K562 (cell line): ENCODE measurements around the gene MTG1. TPM values are rescaled to one million over a fixed set of nuclear protein-coding genes. Genes with fewer than 3 reads are reported as not detected.

ENCODE experiments used
- ATAC-seq: fragments of 200-7000 bp; cut with Tn5 transposase; 3 replicates; pipeline ENCODE4 v1.9.1; 2020; ENCODE audit warnings: moderate library complexity
- Bru-seq: library from RNA; stranded (reverse); fragments of 400-500 nt; gene quantifications from one replicate; lab custom pipeline; 2021; lab: Mats Ljungman, UMichigan
- BruChase-seq, 2 experiments: library from RNA; stranded (reverse); fragments of 400-500 nt; gene quantifications; one replicate each; lab custom pipeline; 2021; lab: Mats Ljungman, UMichigan
- BruUV-seq: library from RNA; stranded (reverse); fragments of 400-500 nt; replicated peaks from 2 replicates; lab custom pipeline; 2021; lab: Mats Ljungman, UMichigan
- CTCF ChIA-PET: fragments of 300-600 bp; formaldehyde crosslinking; extraction: SDS; loops from one replicate; lab custom pipeline; 2021; ENCODE audit warnings: low intra/inter-chr PET ratio; lab: Yijun Ruan, JAX
- POLR2A ChIA-PET: fragments of 300-600, 350-650 bp; sonication (Branson Sonifier 250); formaldehyde crosslinking; extraction: SDS; loops from one replicate; lab custom pipeline; 2021; ENCODE audit warnings: antibody characterized with exemption, inconsistent platforms; lab: Yijun Ruan, JAX
- DNase-seq, 4 experiments: peaks; one replicate each; pipeline versions ENCODE4 v3.0.0 to v3.0.0-alpha.2; 2011 to 2018; ENCODE audit warnings: low spot score in 3 of 4, mixed read lengths in 3 of 4; ENCODE audit errors: extremely low read depth in 1 of 4
- FAIRE-seq: peaks from 2 replicates; lab custom pipeline; 2011; peaks lifted over from hg19 to GRCh38; lab: Jason Lieb, UNC
- H2AFZ ChIP-seq: 2 replicates; pipeline ENCODE4 v1.6.0; 2011; ENCODE audit warnings: low read depth, low read length, control low read depth, inconsistent platforms
- H3K27ac ChIP-seq: fragments of 200-600 bp; 3 replicates; pipeline ENCODE4 v1.8.0; 2011; ENCODE audit warnings: low read depth, mild to moderate bottlenecking, control low read depth, inconsistent platforms, low read length, moderate library complexity, mixed read lengths; ENCODE audit errors: extremely low read depth
- H3K27me3 ChIP-seq, 2 experiments: fragments of 300-600 bp in 1 of 2; 2 replicates in 1 of 2; 3 replicates in 1 of 2; pipeline versions ENCODE4 v1.6.0 to v1.8.0; 2011; ENCODE audit warnings: inconsistent platforms in 2 of 2, low read length in 2 of 2, mild to moderate bottlenecking in 1 of 2, mixed read lengths in 1 of 2, moderate library complexity in 1 of 2; ENCODE audit not compliant: control insufficient read depth in 2 of 2, insufficient read depth in 2 of 2
- H3K36me3 ChIP-seq: fragments of 300-600 bp; 3 replicates; pipeline ENCODE4 v1.8.0; 2011; ENCODE audit warnings: mild to moderate bottlenecking, low read length, inconsistent platforms; ENCODE audit not compliant: control insufficient read depth, insufficient read depth
- H3K4me1 ChIP-seq, 2 experiments: fragments of 200-600 bp in 1 of 2; replicated peaks in 1 of 2; 2 replicates in 1 of 2; 3 replicates in 1 of 2; pipeline versions ENCODE4 v1.5.1 to v1.8.0; 2011; ENCODE audit warnings: inconsistent platforms in 2 of 2, low read length in 2 of 2, mild to moderate bottlenecking in 1 of 2, mixed read lengths in 1 of 2, moderate library complexity in 1 of 2; ENCODE audit not compliant: control insufficient read depth in 2 of 2, insufficient read depth in 2 of 2
- H3K4me2 ChIP-seq: 2 replicates; pipeline ENCODE4 v1.6.1; 2011; ENCODE audit warnings: low read length, control low read depth, inconsistent platforms, mixed read lengths; ENCODE audit not compliant: insufficient read depth
- H3K4me3 ChIP-seq: fragments of 200-600 bp; sonication (generic), shearing (Covaris generic); 2 replicates; pipeline ENCODE4 v1.5.1; 2016; ENCODE audit warnings: control low read depth, inconsistent platforms
- H3K79me2 ChIP-seq: fragments of 200-600 bp; 3 replicates; pipeline ENCODE4 v1.8.0; 2011; ENCODE audit warnings: low read length, inconsistent platforms; ENCODE audit not compliant: control insufficient read depth, insufficient read depth
- H3K9ac ChIP-seq, 2 experiments: 2 replicates each; pipeline versions ENCODE4 v1.6.0 to v1.6.1; 2011; ENCODE audit warnings: low read depth in 2 of 2, low read length in 2 of 2, control low read depth in 1 of 2, inconsistent platforms in 1 of 2, mild to moderate bottlenecking in 1 of 2, mixed read lengths in 1 of 2; ENCODE audit not compliant: insufficient read depth in 1 of 2
- H3K9me1 ChIP-seq: one replicate; pipeline ENCODE4 v1.6.0; 2011; ENCODE audit warnings: inconsistent platforms, mild to moderate bottlenecking, low read length, moderate library complexity; ENCODE audit not compliant: control insufficient read depth, insufficient read depth
- H3K9me3 ChIP-seq: replicated peaks from 2 replicates; pipeline ENCODE4 v1.5.1; 2011; ENCODE audit warnings: low read depth, low read length, inconsistent platforms; ENCODE audit not compliant: control insufficient read depth, insufficient read depth
- H4K20me1 ChIP-seq: replicated peaks from 2 replicates; pipeline ENCODE4 v1.6.1; 2011; ENCODE audit warnings: low read length, inconsistent platforms, mixed read lengths; ENCODE audit not compliant: control insufficient read depth, insufficient read depth
- DMBX1 ChIP-seq: fragments of 250-450 bp; sonication (Bioruptor Pico); IDR thresholded peaks from 2 replicates; pipeline ENCODE4 v1.8.0; 2022; ENCODE audit warnings: inconsistent platforms, mild to moderate bottlenecking, moderate library complexity, borderline replicate concordance
- E2F3 ChIP-seq: fragments of 250-450 bp; sonication (Bioruptor Pico); IDR thresholded peaks from 2 replicates; pipeline ENCODE4 v1.4.0; 2020; ENCODE audit warnings: mild to moderate bottlenecking
- MTA1 ChIP-seq: fragments of 450-650 bp; IDR thresholded peaks from 2 replicates; pipeline ENCODE4 v1.6.1; 2017; ENCODE audit warnings: borderline replicate concordance
- NR2C1 ChIP-seq, 2 experiments: fragments of 450-650 bp; IDR thresholded peaks; 2 replicates each; pipeline ENCODE4 v1.6.1; 2017; ENCODE audit warnings: mild to moderate bottlenecking in 2 of 2, antibody characterized with exemption in 1 of 2, inconsistent platforms in 1 of 2, missing compliant biosample characterization in 1 of 2, missing genetic modification characterization in 1 of 2
- SMC3 ChIP-seq: conservative IDR thresholded peaks from 2 replicates; pipeline ENCODE4 v1.6.1; 2011; ENCODE audit warnings: low read depth, low read length, improper control_type of control experiment; ENCODE audit not compliant: insufficient read depth
- TBP ChIP-seq: optimal IDR thresholded peaks from 2 replicates; pipeline ENCODE3; 2011; ENCODE audit warnings: low read depth, low read length, improper control_type of control experiment
- TEAD1 ChIP-seq, 2 experiments: fragments of 450-650 bp in 1 of 2; sonication (generic) in 1 of 2; formaldehyde crosslinking; IDR thresholded peaks; 2 replicates each; pipeline versions ENCODE4 v1.4.0 to v1.8.0; 2020 to 2022; ENCODE audit warnings: mild to moderate bottlenecking in 2 of 2, missing genetic modification reagents in 1 of 2
- ZNF586 ChIP-seq: fragments of 450-650 bp; formaldehyde crosslinking; conservative IDR thresholded peaks from 2 replicates; pipeline ENCODE4 v1.4.0; 2020; ENCODE audit warnings: mild to moderate bottlenecking, moderate library complexity
- WGBS: fragments of 100-300 bp; shearing (Covaris generic); methylation state at CpG from one replicate; pipeline ENCODE4 v1.1.6; 2016; ENCODE audit warnings: low coverage, mixed read lengths; ENCODE audit not compliant: insufficient coverage; ENCODE audit errors: missing lambda C conversion rate; 5-methylcytosine and 5-hydroxymethylcytosine counted together
- in situ Hi-C: fragments of 300-500 bp; cut with MboI; formaldehyde crosslinking; loops from 4 replicates; pipeline ENCODE4 v1.15.0; 2018; ENCODE audit warnings: inconsistent platforms, mixed read lengths
- intact Hi-C: fragments of 100-400 bp; cut with micrococcal nuclease; formaldehyde crosslinking; loops from 2 replicates; pipeline ENCODE4 v1.14.2; 2022
- long read RNA-seq, 3 experiments: library from polyadenylated mRNA in 2 of 3; library from RNA in 1 of 3; unstranded in 2 of 3; stranded (forward) in 1 of 3; transcript quantifications; one replicate each; pipeline ENCODE4 v2.0.0, GENCODE V29; 2019 to 2022
- polyA minus RNA-seq, 3 experiments: library from RNA; depleted of rRNA, polyadenylated mRNA; stranded (reverse); fragments of >200 nt; gene quantifications; 2 replicates each; pipeline ENCODE4 v1.2.3, GENCODE V29; 2011
- polyA plus RNA-seq, 8 experiments: library from polyadenylated mRNA; depleted of rRNA in 4 of 8; stranded (reverse) in 5 of 8; unstranded in 3 of 8; fragments of >200 nt; fragmentation: Nextera tagmentation in 2 of 8; fragmentation: Illumina TruSeq in 1 of 8; extraction: Ambion mirVana in 2 of 8; extraction: Trizol in 1 of 8; gene quantifications; 2 replicates each; pipeline versions ENCODE4 v1.2.1 to v1.2.3, GENCODE V29; 2011 to 2014; ENCODE audit warnings: inconsistent platforms in 1 of 8, missing spikeins in 1 of 8
- total RNA-seq, 7 experiments: library from RNA; depleted of rRNA in 6 of 7; stranded (reverse); fragments of >200 nt in 6 of 7; fragmentation: Illumina TruSeq in 2 of 7; extraction: Trizol in 2 of 7; gene quantifications; 2 replicates each; pipeline versions ENCODE4 v1.2.1 to v1.2.3, GENCODE V29; 2011 to 2021; ENCODE audit warnings: low replicate concordance in 1 of 7
- TF ChIP-seq, protein P1 (sequence below): sonication (generic); formaldehyde crosslinking; IDR thresholded peaks from 2 replicates; pipeline ENCODE4 v1.8.1; 2023; ENCODE audit warnings: mild to moderate bottlenecking, missing genetic modification reagents, moderate library complexity
- TF ChIP-seq, protein P2 (sequence below): fragments of 250-450 bp; sonication (Bioruptor Pico); IDR thresholded peaks from 2 replicates; pipeline ENCODE4 v1.5.0; 2020; ENCODE audit warnings: mild to moderate bottlenecking

Gene MTG1, protein sequence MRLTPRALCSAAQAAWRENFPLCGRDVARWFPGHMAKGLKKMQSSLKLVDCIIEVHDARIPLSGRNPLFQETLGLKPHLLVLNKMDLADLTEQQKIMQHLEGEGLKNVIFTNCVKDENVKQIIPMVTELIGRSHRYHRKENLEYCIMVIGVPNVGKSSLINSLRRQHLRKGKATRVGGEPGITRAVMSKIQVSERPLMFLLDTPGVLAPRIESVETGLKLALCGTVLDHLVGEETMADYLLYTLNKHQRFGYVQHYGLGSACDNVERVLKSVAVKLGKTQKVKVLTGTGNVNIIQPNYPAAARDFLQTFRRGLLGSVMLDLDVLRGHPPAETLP
- total RNA-seq (2011; cell fraction: chromatin; rRNA removed; ENCODE audit: low replicate concordance): 121 and 197 TPM in 2 replicates
- total RNA-seq (2011; cell fraction: nucleolus; rRNA removed): 101 and 119 TPM in 2 replicates
- 85.3 and 89.5 TPM in 2 replicates for total RNA-seq (2011; cell fraction: nucleoplasm; rRNA removed)
- 11.6 and 16.9 TPM in 2 replicates for total RNA-seq (2014; rRNA removed)
- 10.1 and 13.8 TPM in 2 replicates for total RNA-seq (2014; rRNA removed; fragmentation: Illumina TruSeq; extraction: Trizol)
- 13.8 and 15.4 TPM in 2 replicates for total RNA-seq (2015; rRNA removed; fragmentation: Illumina TruSeq; extraction: Trizol)
- total RNA-seq (2021): 18.1 and 18.2 TPM in 2 replicates
- 24.1 and 27.1 TPM in 2 replicates for polyA plus RNA-seq (2011; rRNA removed)
- polyA plus RNA-seq (2011; cell fraction: cytosol; rRNA removed): 17.9 and 25.1 TPM in 2 replicates
- polyA plus RNA-seq (2011; cell fraction: nucleus; rRNA removed): 72.9 and 146 TPM in 2 replicates
- 16.4 and 17.9 TPM in 2 replicates for polyA plus RNA-seq (2012)
- polyA plus RNA-seq (2014; fragmentation: Illumina TruSeq; extraction: Trizol): 19.5 and 22.1 TPM in 2 replicates
- polyA plus RNA-seq (2014; fragmentation: Nextera tagmentation; extraction: Ambion mirVana): 1 to 10 TPM; 2.8 to 3.0 TPM
- 23.0 and 28.2 TPM in 2 replicates for polyA plus RNA-seq (2014; rRNA removed)
- polyA minus RNA-seq (2011; rRNA and poly(A)+ RNA removed): 25.9 and 28.3 TPM in 2 replicates
- polyA minus RNA-seq (2011; cell fraction: cytosol; rRNA and poly(A)+ RNA removed): 16.2 and 17.5 TPM in 2 replicates
- 29.9 and 33.8 TPM in 2 replicates for polyA minus RNA-seq (2011; cell fraction: nucleus; rRNA and poly(A)+ RNA removed)
- Bru-seq, nascent RNA: percentile 69 among the genes with signal in this experiment
- BruChase-seq, experiment 1, labeled RNA remaining after a 2-hour chase: percentile 63 among the genes with signal in this experiment
- BruChase-seq, experiment 2, labeled RNA remaining after a 6-hour chase: percentile 64 among the genes with signal in this experiment
- long read RNA-seq, experiment 1, transcript MTG1-201 (11 exons, 1,560 nt): major isoform, 26 of 39 reads
- long read RNA-seq, experiment 1, partial matches to known transcripts: 3 of 39 reads
- long read RNA-seq, experiment 1, other reads (novel, unspliced or antisense): 8 of 39 reads
- long read RNA-seq, experiment 2, transcript MTG1-201 (11 exons, 1,560 nt): major isoform, 8 of 10 reads
- long read RNA-seq, experiment 2, partial matches to known transcripts: 0 of 10 reads
- long read RNA-seq, experiment 2, other reads (novel, unspliced or antisense): 1 of 10 reads
- long read RNA-seq, experiment 3, transcript MTG1-201 (11 exons, 1,560 nt): major isoform, 21 of 25 reads
- long read RNA-seq, experiment 3, partial matches to known transcripts: 0 of 25 reads
- long read RNA-seq, experiment 3, other reads (novel, unspliced or antisense): 3 of 25 reads

- intact Hi-C loops (loop anchor here (5.0 to 10.0 kb wide), 2 partner anchors 37 to 69 kb away; partner anchors contain the start of gene FUOM), in situ Hi-C loops (no loop called here)
- peaks cover 28% of the 10 kb centered on the region; the same call in 1 of the 3 replicates for H3K36me3 ChIP-seq
- peak within 1 kb of the TSS; percentile 90 to 99 for H3K9ac ChIP-seq
- under 1% methylated on average over 10 of the region's 69 CpGs for WGBS
- ChIA-PET POLR2A (no interaction called here), CTCF (no interaction called here)
- H2AFZ ChIP-seq: peak within 1 kb of the TSS; percentile 63
- H3K4me3 ChIP-seq: peak within 1 kb of the TSS; percentile 66
- H3K27ac ChIP-seq: peak within 1 kb of the TSS; percentile 98
- H3K4me2 ChIP-seq: peak within 1 kb of the TSS; percentile 87
- H3K9me3 ChIP-seq: no peaks in the 10 kb centered on the region
- no TSS peak for BruUV-seq
- no peaks in the 10 kb centered on the region for H3K9me1 ChIP-seq
- H3K27me3 ChIP-seq: no peaks in the 10 kb centered on the region
- peaks cover 17 to 57% of the 10 kb centered on the region in 2 experiments for H3K4me1 ChIP-seq
- H3K79me2 ChIP-seq: peaks cover 20% of the 10 kb centered on the region
- FAIRE-seq (no peak), ATAC-seq (peak; percentile 93), DNase-seq (peak; percentile 90 to 96 (median 92))
- H4K20me1 ChIP-seq: no peaks in the 10 kb centered on the region
- TF ChIP-seq MTA1 (peak; percentile 93), ZNF586 (CRISPR knock-in tag) (no peak), E2F3 (CRISPR knock-in tag) (peak; percentile 94), NR2C1 (IDR thresholded peaks at IDR 0.05) (peak; percentile 96), NR2C1 (tag; IDR thresholded peaks at IDR 0.05) (peak; percentile 98), TEAD1 (CRISPR knock-in tag; IDR thresholded peaks at IDR 0.05) (peak in 1 of 2 experiments; percentile 67; a peak in 1 of 4 replicates), TBP (peak; percentile 65), DMBX1 (CRISPR knock-in tag) (no peak), SMC3 (no peak)
- TF ChIP-seq, protein P1, sequence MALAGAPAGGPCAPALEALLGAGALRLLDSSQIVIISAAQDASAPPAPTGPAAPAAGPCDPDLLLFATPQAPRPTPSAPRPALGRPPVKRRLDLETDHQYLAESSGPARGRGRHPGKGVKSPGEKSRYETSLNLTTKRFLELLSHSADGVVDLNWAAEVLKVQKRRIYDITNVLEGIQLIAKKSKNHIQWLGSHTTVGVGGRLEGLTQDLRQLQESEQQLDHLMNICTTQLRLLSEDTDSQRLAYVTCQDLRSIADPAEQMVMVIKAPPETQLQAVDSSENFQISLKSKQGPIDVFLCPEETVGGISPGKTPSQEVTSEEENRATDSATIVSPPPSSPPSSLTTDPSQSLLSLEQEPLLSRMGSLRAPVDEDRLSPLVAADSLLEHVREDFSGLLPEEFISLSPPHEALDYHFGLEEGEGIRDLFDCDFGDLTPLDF (CRISPR knock-in tag): peak; percentile 93
- TF ChIP-seq, protein P2, sequence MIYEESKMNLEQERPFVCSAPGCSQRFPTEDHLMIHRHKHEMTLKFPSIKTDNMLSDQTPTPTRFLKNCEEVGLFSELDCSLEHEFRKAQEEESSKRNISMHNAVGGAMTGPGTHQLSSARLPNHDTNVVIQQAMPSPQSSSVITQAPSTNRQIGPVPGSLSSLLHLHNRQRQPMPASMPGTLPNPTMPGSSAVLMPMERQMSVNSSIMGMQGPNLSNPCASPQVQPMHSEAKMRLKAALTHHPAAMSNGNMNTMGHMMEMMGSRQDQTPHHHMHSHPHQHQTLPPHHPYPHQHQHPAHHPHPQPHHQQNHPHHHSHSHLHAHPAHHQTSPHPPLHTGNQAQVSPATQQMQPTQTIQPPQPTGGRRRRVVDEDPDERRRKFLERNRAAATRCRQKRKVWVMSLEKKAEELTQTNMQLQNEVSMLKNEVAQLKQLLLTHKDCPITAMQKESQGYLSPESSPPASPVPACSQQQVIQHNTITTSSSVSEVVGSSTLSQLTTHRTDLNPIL (CRISPR knock-in tag): no peak
Measured at GRCh38 chr10:133394064-133394663, at the start of gene MTG1. Gene MTG1, plus strand, starts transcription at chr10:133394157. Its CDS starts 64 bp downstream, at chr10:133394221.
